HPDE6-E6E7 (cell line): Measurements from ENCODE around the gene ARL4C.

ENCODE experiments used
- DNase-seq: peaks from one replicate; pipeline ENCODE4 v3.0.0; 2011; ENCODE audit warnings: missing footprints; ENCODE audit errors: extremely low spot score

ARL4C gene

GRCh38 chr2:234496835-234497593, at the start of gene ARL4C:
TSS of gene ARL4C (minus strand) at chr2:234497081. CDS start at chr2:234496586, 495 bp downstream.
- no peak for DNase-seq

GRCh38 chr2:234544659-234545611, 48.1 kb upstream of the ARL4C start:
- DNase-seq, result peak; percentile 61

- DNase-seq, result no peak
Measured at GRCh38 chr2:234542742-234543141, 45.9 kb upstream of the ARL4C start.

GRCh38 chr2:234537929-234538328, 41.0 kb upstream of the ARL4C start:
- DNase-seq, result no peak

GRCh38 chr2:234536178-234536965, 39.5 kb upstream of the ARL4C start:
- DNase-seq, result no peak

GRCh38 chr2:234535464-234535863, 38.6 kb upstream of the ARL4C start:
- no peak for DNase-seq

- DNase-seq, result no peak
Measured at GRCh38 chr2:234534515-234534914, 37.6 kb upstream of the ARL4C start.

- no peak for DNase-seq
Measured at GRCh38 chr2:234533626-234534025, 36.7 kb upstream of the ARL4C start.

GRCh38 chr2:234528410-234529148, 31.7 kb upstream of the ARL4C start:
- no peak for DNase-seq

- no peak for DNase-seq
Measured at GRCh38 chr2:234526711-234527110, 29.8 kb upstream of the ARL4C start.

- DNase-seq, result no peak
Measured at GRCh38 chr2:234521536-234521935, 24.7 kb upstream of the ARL4C start.

GRCh38 chr2:234518986-234519642, 22.2 kb upstream of the ARL4C start:
- DNase-seq, result no peak

- DNase-seq, result no peak
Measured at GRCh38 chr2:234517971-234518370, 21.1 kb upstream of the ARL4C start.

- no peak for DNase-seq
Measured at GRCh38 chr2:234514873-234515638, 18.2 kb upstream of the ARL4C start.

- no peak for DNase-seq
Measured at GRCh38 chr2:234514099-234514498, 17.2 kb upstream of the ARL4C start.

GRCh38 chr2:234512884-234513669, 16.2 kb upstream of the ARL4C start:
- DNase-seq, result no peak

GRCh38 chr2:234502919-234503285, 6.0 kb upstream of the ARL4C start:
- no peak for DNase-seq

- DNase-seq, result peak; percentile 60
Measured at GRCh38 chr2:234502285-234502918, 5.5 kb upstream of the ARL4C start.
